Ishikawa (cell line): Measurements from ENCODE around the gene MYO5A.

Source experiments
- CEBPB ChIP-seq: IDR thresholded peaks from 2 replicates; pipeline ENCODE4 v1.6.1; 2012
- EGR1 ChIP-seq: IDR thresholded peaks from 2 replicates; pipeline ENCODE4 v1.6.1; 2012
- EP300 ChIP-seq: IDR thresholded peaks from 2 replicates; pipeline ENCODE4 v1.6.1; 2012; ENCODE audit warnings: borderline replicate concordance
- MAX ChIP-seq: IDR thresholded peaks from 2 replicates; pipeline ENCODE4 v1.6.1; 2012
- NFIC ChIP-seq: IDR thresholded peaks from 2 replicates; pipeline ENCODE4 v1.6.1; 2012
- REST ChIP-seq: IDR thresholded peaks from 2 replicates; pipeline ENCODE4 v1.6.1; 2012; ENCODE audit warnings: low read depth, mild to moderate bottlenecking
- TAF1 ChIP-seq: IDR thresholded peaks from 2 replicates; pipeline ENCODE4 v1.6.1; 2012; ENCODE audit warnings: low read depth, mild to moderate bottlenecking
- TCF12 ChIP-seq: IDR thresholded peaks from 2 replicates; pipeline ENCODE4 v1.6.1; 2012; ENCODE audit warnings: low read depth
- USF1 ChIP-seq: IDR thresholded peaks from 2 replicates; pipeline ENCODE4 v1.6.1; 2012
- YY1 ChIP-seq: IDR thresholded peaks from 2 replicates; pipeline ENCODE4 v1.6.1; 2012; ENCODE audit warnings: low read depth
- ZBTB7A ChIP-seq: IDR thresholded peaks from 2 replicates; pipeline ENCODE4 v1.6.1; 2012; ENCODE audit warnings: low read depth

GRCh38 chr15:52338891-52339290 is 189.8 kb downstream of the MYO5A start:
- no peak for TF ChIP-seq YY1
- TF ChIP-seq TAF1 = no peak
- no peak for TF ChIP-seq NFIC
- no peak for TF ChIP-seq EP300
- no peak for TF ChIP-seq ZBTB7A
- no peak for TF ChIP-seq EGR1
- no peak for TF ChIP-seq CEBPB
- no peak for TF ChIP-seq USF1
- TF ChIP-seq REST = no peak
- TF ChIP-seq TCF12 = no peak
- TF ChIP-seq MAX = no peak
